Loucy (cell line): ENCODE measurements around the gene CXCL3.

Experiments used
- H2AFZ ChIP-seq: fragments of 200-600 bp; sonication (generic); 2 replicates; pipeline ENCODE4 v1.6.0; 2016; ENCODE audit warnings: antibody characterized with exemption, mild to moderate bottlenecking, low read length, moderate library complexity
- H3F3A ChIP-seq: fragments of 200-600 bp; 2 replicates; pipeline ENCODE4 v1.6.0; 2016; ENCODE audit warnings: antibody characterized with exemption, low read depth, mild to moderate bottlenecking
- H3K27me3 ChIP-seq: fragments of 200-600 bp; sonication (generic); 2 replicates; pipeline ENCODE4 v1.6.1; 2014; ENCODE audit warnings: low read length, mild to moderate bottlenecking; ENCODE audit not compliant: insufficient read depth, poor library complexity, severe bottlenecking
- H3K36me3 ChIP-seq: fragments of 200-600 bp; sonication (generic); 2 replicates; pipeline ENCODE4 v1.6.1; 2016; ENCODE audit warnings: low read length; ENCODE audit not compliant: insufficient read depth
- H3K4me1 ChIP-seq: fragments of 200-600 bp; sonication (generic); 2 replicates; pipeline ENCODE4 v1.5.1; 2014; ENCODE audit warnings: low read length, mild to moderate bottlenecking; ENCODE audit not compliant: insufficient read depth, poor library complexity, severe bottlenecking
- H3K4me2 ChIP-seq: fragments of 200-600 bp; sonication (generic); 2 replicates; pipeline ENCODE4 v1.6.0; 2014; ENCODE audit warnings: antibody characterized with exemption, low read length, low read depth, mild to moderate bottlenecking; ENCODE audit not compliant: poor library complexity, severe bottlenecking
- H3K4me3 ChIP-seq: fragments of 200-600 bp; sonication (generic); 2 replicates; pipeline ENCODE4 v1.5.1; 2014; ENCODE audit warnings: low read length, mild to moderate bottlenecking, mixed read lengths; ENCODE audit not compliant: poor library complexity, severe bottlenecking
- H3K79me2 ChIP-seq: fragments of 200-600 bp; sonication (generic); 2 replicates; pipeline ENCODE4 v1.6.1; 2014; ENCODE audit warnings: low read length; ENCODE audit not compliant: insufficient read depth
- H3K9ac ChIP-seq: fragments of 200-600 bp; sonication (generic); 2 replicates; pipeline ENCODE4 v1.6.0; 2014; ENCODE audit warnings: mild to moderate bottlenecking, low read depth, low read length, moderate library complexity; ENCODE audit not compliant: poor library complexity, severe bottlenecking
- H3K9me2 ChIP-seq: fragments of 200-600 bp; sonication (generic); replicated peaks from 2 replicates; pipeline ENCODE4 v1.6.1; 2016; ENCODE audit warnings: low read depth, low read length, mixed read lengths
- H3K9me3 ChIP-seq: fragments of 200-600 bp; sonication (generic); 2 replicates; pipeline ENCODE4 v1.6.1; 2014; ENCODE audit warnings: mild to moderate bottlenecking, antibody characterized with exemption, low read length, low read depth; ENCODE audit not compliant: insufficient read depth
- H4K20me1 ChIP-seq: fragments of 200-600 bp; sonication (generic); 2 replicates; pipeline ENCODE4 v1.6.0; 2014; ENCODE audit warnings: antibody characterized with exemption, low read length, mild to moderate bottlenecking; ENCODE audit not compliant: insufficient read depth, poor library complexity, severe bottlenecking
- EZH2phosphoT487 ChIP-seq: fragments of 200-600 bp; IDR thresholded peaks from 2 replicates; pipeline ENCODE4 v1.6.1; 2018; ENCODE audit warnings: antibody characterized with exemption, mild to moderate bottlenecking, moderate library complexity, borderline replicate concordance
- TF ChIP-seq, protein P1 (sequence below): fragments of 200-600 bp; sonication (generic); conservative IDR thresholded peaks from 2 replicates; pipeline ENCODE4 v1.5.1; 2014; ENCODE audit warnings: mild to moderate bottlenecking, antibody characterized with exemption, low read length

CXCL3 gene

GRCh38 chr4:74054483-74055047, 16.1 kb upstream of the CXCL3 start:
- H3K36me3 ChIP-seq: no peaks in the 10 kb centered on the region
- H3K9me2 ChIP-seq: no peaks in the 10 kb centered on the region
- peaks cover 10% of the 10 kb centered on the region for H3F3A ChIP-seq
- peaks cover 4% of the 10 kb centered on the region; the same call in 1 of the 2 replicates for H3K9me3 ChIP-seq
- H3K4me3 ChIP-seq: peak overlapping the region; percentile 6
- H3K9ac ChIP-seq: peak overlapping the region; percentile 20
- TF ChIP-seq, protein P1, sequence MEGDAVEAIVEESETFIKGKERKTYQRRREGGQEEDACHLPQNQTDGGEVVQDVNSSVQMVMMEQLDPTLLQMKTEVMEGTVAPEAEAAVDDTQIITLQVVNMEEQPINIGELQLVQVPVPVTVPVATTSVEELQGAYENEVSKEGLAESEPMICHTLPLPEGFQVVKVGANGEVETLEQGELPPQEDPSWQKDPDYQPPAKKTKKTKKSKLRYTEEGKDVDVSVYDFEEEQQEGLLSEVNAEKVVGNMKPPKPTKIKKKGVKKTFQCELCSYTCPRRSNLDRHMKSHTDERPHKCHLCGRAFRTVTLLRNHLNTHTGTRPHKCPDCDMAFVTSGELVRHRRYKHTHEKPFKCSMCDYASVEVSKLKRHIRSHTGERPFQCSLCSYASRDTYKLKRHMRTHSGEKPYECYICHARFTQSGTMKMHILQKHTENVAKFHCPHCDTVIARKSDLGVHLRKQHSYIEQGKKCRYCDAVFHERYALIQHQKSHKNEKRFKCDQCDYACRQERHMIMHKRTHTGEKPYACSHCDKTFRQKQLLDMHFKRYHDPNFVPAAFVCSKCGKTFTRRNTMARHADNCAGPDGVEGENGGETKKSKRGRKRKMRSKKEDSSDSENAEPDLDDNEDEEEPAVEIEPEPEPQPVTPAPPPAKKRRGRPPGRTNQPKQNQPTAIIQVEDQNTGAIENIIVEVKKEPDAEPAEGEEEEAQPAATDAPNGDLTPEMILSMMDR: peak; percentile 67
- TF ChIP-seq EZH2phosphoT487: no peak
- H3K4me2 ChIP-seq: peak overlapping the region; percentile 53
- no peaks in the 10 kb centered on the region for H3K27me3 ChIP-seq
- no peaks in the 10 kb centered on the region for H4K20me1 ChIP-seq
- H2AFZ ChIP-seq: peak overlapping the region; percentile 40; the same call in 1 of the 2 replicates
- H3K4me1 ChIP-seq: peaks cover 43% of the 10 kb centered on the region
- H3K79me2 ChIP-seq: no peaks in the 10 kb centered on the region

DNA sequence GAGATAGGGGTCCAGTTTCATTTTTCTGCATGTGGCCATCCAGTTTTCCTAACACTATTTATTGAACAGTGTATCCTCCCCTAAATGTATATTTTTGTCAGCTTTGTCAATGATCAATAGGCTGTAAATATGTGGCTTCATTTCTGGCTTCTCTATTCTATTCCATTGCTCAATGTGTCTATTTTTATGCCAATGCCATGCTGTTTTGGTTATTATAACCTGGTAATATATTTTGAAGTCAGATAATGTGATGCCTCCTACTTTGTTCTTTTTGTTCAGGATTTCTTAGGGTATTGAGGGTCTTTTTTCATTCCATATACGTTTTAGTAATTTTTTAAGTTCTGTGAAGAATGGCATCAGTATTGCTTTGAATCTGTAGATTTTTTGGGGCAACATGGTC, 8.7 kb upstream of the CXCL3 start:
- H2AFZ ChIP-seq: no peak overlapping the region
- 0 out of 2 replicates have a peak, but pooled peaks cover 7% of the 10 kb centered on the region for H3K9me3 ChIP-seq
- no peak overlapping the region for H3K9ac ChIP-seq
- no peaks in the 10 kb centered on the region for H3K9me2 ChIP-seq
- no peak overlapping the region for H3K4me3 ChIP-seq
- H3K4me2 ChIP-seq: no peak overlapping the region
- no peaks in the 10 kb centered on the region for H3K4me1 ChIP-seq
- H3F3A ChIP-seq: 0 out of 2 replicates have a peak, but pooled peaks cover 3% of the 10 kb centered on the region
- H4K20me1 ChIP-seq: no peaks in the 10 kb centered on the region
- H3K36me3 ChIP-seq: no peaks in the 10 kb centered on the region
- H3K27me3 ChIP-seq: no peaks in the 10 kb centered on the region
- no peak for TF ChIP-seq EZH2phosphoT487
- TF ChIP-seq, protein P1: no peak
- H3K79me2 ChIP-seq: no peaks in the 10 kb centered on the region

DNA sequence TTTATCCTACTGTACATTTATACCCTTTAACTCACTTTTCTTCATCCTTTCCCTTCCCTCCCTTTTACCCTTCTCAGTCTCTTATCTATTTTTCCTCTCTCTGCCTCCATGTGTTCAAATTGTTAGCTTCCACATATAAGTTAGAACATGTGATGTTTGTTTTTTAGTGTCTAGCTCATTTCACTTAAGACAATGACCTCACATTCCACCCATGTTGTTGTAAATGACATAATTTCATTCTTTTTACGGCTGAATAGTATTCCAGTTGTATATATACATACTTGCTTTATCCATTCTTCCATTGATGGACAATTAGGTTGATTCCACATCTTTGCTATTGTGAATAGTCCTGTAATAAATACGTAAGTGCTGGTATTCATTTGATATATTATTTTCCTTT, 7.3 kb upstream of the CXCL3 start:
- Histone ChIP-seq H2AFZ (no peak overlapping the region), H3K4me2 (no peak overlapping the region), H3K9me2 (no peaks in the 10 kb centered on the region), H3K4me3 (no peak overlapping the region), H3K9ac (no peak overlapping the region), H3K9me3 (0 out of 2 replicates have a peak, but pooled peaks cover 7% of the 10 kb centered on the region), H3K27me3 (no peaks in the 10 kb centered on the region), H3K4me1 (no peaks in the 10 kb centered on the region), H3K79me2 (no peaks in the 10 kb centered on the region), H3F3A (0 out of 2 replicates have a peak, but pooled peaks cover 3% of the 10 kb centered on the region), H3K36me3 (no peaks in the 10 kb centered on the region), H4K20me1 (no peaks in the 10 kb centered on the region)
- no peak for TF ChIP-seq EZH2phosphoT487
- TF ChIP-seq, protein P1: no peak
